Caki2 (cell line): ENCODE measurements around the gene TULP1. TPM values are rescaled to one million over a fixed set of nuclear protein-coding genes. Genes with fewer than 3 reads are reported as not detected.

Experiments
- DNase-seq: peaks from one replicate; pipeline ENCODE4 v3.0.0-alpha.2; 2015; ENCODE audit warnings: low read depth
- in situ Hi-C: cut with HindIII; loops from 2 replicates; pipeline ENCODE4 v1.10.0; 2016; ENCODE audit warnings: low sequenced_read_pairs, low pct_unique_long_range_greater_than_20kb, mixed read lengths
- total RNA-seq: library from RNA; depleted of rRNA; stranded (reverse); fragments of >200 nt; shearing (Covaris generic); gene quantifications from 2 replicates; pipeline ENCODE4 v1.2.3, GENCODE V29; 2014; ENCODE audit warnings: low replicate concordance; rRNA removed

TULP1 gene
- total RNA-seq, 1 experiment from 2014 or later = not detected

DNA sequence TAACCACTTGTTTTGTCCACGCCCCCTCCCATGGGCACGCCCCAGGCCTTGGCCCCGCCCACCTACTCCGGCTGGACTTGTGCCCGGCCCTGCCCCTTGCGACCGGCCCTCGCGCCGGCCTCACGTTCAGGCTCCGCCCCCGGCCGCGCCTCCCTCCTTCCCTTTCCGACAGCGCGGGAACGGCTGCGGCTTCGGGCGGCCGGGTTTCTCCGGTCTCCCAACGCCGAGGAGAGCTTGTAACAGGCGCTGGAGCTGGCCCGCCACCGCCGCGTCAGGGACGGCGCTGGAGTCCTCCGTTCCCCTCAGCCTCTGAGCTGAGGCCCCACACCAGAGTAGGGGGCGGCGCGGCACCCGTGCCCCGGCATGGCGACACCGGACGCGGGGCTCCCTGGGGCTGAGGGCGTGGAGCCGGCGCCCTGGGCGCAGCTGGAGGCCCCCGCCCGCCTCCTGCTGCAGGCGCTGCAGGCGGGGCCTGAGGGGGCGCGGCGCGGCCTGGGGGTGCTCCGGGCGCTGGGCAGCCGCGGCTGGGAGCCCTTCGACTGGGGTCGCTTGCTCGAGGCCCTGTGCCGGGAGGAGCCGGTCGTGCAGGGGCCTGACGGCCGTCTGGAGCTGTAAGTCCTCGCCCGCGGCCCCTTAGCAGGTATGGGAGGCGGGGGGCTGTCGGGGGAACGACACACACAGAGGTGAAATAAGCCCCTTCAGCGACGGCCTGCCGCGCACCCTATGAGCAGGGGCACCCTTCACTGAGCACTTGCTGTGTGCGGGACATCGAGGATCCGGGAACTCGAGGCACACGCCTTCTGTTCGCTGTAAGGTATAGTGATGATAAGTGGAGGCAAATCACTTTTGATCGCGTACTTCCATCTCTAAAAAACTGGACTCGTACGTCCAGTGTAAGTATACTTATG, 60.3 kb downstream of the TULP1 start, which contains the start of gene FANCE:
Gene FANCE (plus strand): TSS at position 156 of the 908 bp plus-strand sequence. CDS start 208 bp downstream, at position 364.
- in situ Hi-C loops = no loop called here
- peak; percentile 92 for DNase-seq

DNA sequence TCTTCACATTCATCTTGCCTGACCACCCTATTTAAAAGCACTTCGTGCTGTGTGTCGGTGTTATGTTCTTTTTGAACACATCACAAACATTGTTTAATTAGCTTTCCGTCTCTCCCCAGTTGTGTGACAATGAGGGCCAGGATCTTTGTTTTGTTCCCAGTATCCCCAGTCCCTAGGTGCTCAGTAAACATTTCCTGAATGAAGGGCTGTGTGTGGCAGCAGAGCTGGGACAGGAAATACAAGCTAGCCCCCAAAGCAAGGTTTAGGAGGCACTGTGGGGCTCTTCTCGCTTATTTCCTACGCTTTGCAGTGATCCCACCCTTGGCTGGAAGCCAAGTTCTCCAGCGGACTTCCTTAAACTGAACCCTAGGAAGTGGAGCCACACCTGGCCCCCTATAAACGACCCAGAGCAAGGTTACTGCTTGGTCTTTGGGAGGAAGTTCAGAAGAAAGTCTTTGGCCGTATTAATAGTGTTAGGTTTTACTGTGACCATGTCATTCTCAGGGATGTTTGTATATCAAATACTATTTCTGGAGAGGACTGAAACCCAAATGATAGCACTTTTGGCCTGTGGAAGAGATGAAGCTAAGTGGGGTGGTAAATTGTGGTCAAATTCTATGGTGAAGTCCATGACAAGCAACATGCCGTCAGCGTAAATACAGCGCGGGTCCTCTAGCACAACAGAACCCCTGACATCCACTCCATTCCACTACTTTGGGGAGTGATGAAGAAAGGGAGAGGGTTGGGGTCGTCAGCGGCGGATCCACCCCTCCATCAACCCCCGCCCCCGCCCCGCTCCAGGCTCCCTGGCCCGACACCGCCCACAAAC, 61.1 kb downstream of the TULP1 start:
- in situ Hi-C loops = no loop called here
- no peak for DNase-seq

DNA sequence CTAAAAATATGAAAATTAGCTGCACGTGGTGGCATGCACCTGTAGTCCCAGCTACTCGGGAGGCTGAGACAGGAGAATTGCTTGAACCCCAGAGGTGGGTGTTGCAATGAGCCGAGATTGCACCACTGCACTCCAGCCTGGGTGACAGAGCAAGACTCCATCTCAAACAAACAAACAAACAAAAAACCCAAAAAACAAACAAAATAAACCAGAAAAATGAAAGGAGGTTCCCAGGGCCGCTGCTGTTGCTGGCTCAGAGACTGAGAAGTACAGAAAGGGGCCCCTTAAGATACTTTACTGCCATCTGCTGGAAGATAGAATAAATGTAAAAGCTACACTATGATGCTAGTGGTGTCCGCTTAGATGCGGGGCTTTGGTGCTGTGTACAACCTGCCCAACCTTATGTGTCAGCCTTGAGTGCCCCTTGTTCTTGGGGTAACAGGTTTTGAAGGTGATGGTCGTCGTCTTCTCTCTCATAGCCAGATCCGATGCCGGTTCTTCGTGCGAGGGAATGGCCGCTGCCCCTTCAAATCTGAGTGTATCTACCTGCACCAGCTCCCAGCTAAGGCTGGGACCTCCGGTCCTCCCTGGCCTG, 63.3 kb downstream of the TULP1 start:
- peak; percentile 63 for DNase-seq
- in situ Hi-C loops = no loop called here

DNA sequence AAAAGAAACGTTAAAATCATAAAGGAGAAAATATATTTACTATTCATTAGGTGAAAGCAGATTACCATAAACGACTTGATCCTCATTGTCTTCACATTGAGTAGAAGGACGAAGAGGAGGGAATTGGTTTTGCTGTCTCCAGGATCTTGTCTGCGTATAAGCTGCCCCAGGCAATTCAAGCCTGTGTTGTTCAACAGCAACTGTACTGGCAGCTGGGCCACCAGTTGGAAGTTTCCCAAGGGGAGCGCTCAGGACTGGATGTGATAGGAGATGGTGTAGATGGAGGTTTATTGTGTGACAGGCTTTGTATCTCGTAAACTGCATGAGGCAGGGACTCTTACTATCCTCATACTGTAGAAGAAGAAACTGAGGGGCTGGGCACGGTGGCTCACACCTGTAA, 64.5 kb downstream of the TULP1 start:
- in situ Hi-C loops = no loop called here
- no peak for DNase-seq

Other genes starting within 250 kb of the TULP1 start
- gene DEF6, start 215.1 kb downstream of the TULP1 start, total RNA-seq = 15.2 and 16.5 TPM in 2 replicates
- 2.8 TPM in 2 replicates for gene PPARD, start 170.3 kb downstream of the TULP1 start, total RNA-seq
- 11.1 and 14.5 TPM in 2 replicates for gene FANCE, start 60.6 kb downstream of the TULP1 start, total RNA-seq
- gene RPL10A, start 44.5 kb downstream of the TULP1 start, total RNA-seq = 2,032 and 2,052 TPM in 2 replicates
- gene TEAD3, start 15.8 kb downstream of the TULP1 start, total RNA-seq = 2.3 and 5.6 TPM in 2 replicates
- gene FKBP5, start 176.0 kb upstream of the TULP1 start, total RNA-seq = 4.3 and 6.9 TPM in 2 replicates
- 1.9 and 4.6 TPM in 2 replicates for gene ARMC12, start 224.1 kb upstream of the TULP1 start, total RNA-seq